PC-3 (cell line): ENCODE measurements around the gene USP8. TPM values are rescaled to one million over a fixed set of nuclear protein-coding genes. Genes with fewer than 3 reads are reported as not detected.
A peak's percentile ranks its signal among the peaks of the same experiment; 100 is the strongest.

Experiments
- ATAC-seq: fragments of 200-7000 bp; cut with Tn5 transposase; 2 replicates; pipeline ENCODE4 v1.9.1; 2020; ENCODE audit warnings: mild to moderate bottlenecking, moderate library complexity
- BruUV-seq: library from RNA; stranded (reverse); fragments of 400-500 nt; replicated peaks from 2 replicates; lab custom pipeline; 2021; lab: Mats Ljungman, UMichigan
- CTCF ChIA-PET: fragments of 300-600 bp; sonication (Branson Sonifier 250); formaldehyde crosslinking; loops from one replicate; lab custom pipeline; 2022; ENCODE audit warnings: antibody characterized with exemption; lab: Charles Lee
- POLR2A ChIA-PET: fragments of 300-600 bp; sonication (Branson Sonifier 250); formaldehyde crosslinking; loops from one replicate; lab custom pipeline; 2022; ENCODE audit warnings: antibody characterized with exemption; ENCODE audit not compliant: unreplicated experiment; lab: Charles Lee
- DNase-seq: peaks from one replicate; pipeline ENCODE4 v3.0.0-alpha.2; 2015
- H2AFZ ChIP-seq: fragments of 300-600 bp; sonication (generic); 2 replicates; pipeline ENCODE4 v1.6.0; 2016; ENCODE audit warnings: antibody characterized with exemption, low read length
- H3F3A ChIP-seq: fragments of 300-600 bp; sonication (generic); one replicate; pipeline ENCODE4 v1.6.0; 2017; ENCODE audit warnings: antibody characterized with exemption, low read length, control low read depth, mild to moderate bottlenecking; ENCODE audit not compliant: unreplicated experiment
- H3K27ac ChIP-seq: fragments of 300-600 bp; sonication (generic); 2 replicates; pipeline ENCODE4 v1.5.1; 2016; ENCODE audit warnings: mild to moderate bottlenecking, low read length
- H3K27me3 ChIP-seq: fragments of 300-600 bp; sonication (generic); 2 replicates; pipeline ENCODE4 v1.6.1; 2016; ENCODE audit warnings: low read length, mixed read lengths
- H3K36me3 ChIP-seq: fragments of 300-600 bp; sonication (generic); 2 replicates; pipeline ENCODE4 v1.6.1; 2016; ENCODE audit warnings: low read depth, mixed run types, low read length, mixed read lengths
- H3K4me1 ChIP-seq: fragments of 300-600 bp; sonication (generic); 2 replicates; pipeline ENCODE4 v1.5.1; 2016; ENCODE audit warnings: low read length; ENCODE audit not compliant: insufficient read depth
- H3K4me2 ChIP-seq: fragments of 300-600 bp; sonication (generic); 2 replicates; pipeline ENCODE4 v1.6.0; 2016; ENCODE audit warnings: low read length
- H3K4me3 ChIP-seq: fragments of 300-600 bp; sonication (generic); 2 replicates; pipeline ENCODE4 v1.5.1; 2016; ENCODE audit warnings: mild to moderate bottlenecking, low read length, mixed read lengths
- H3K79me2 ChIP-seq: fragments of 300-600 bp; sonication (generic); 2 replicates; pipeline ENCODE4 v1.6.1; 2017; ENCODE audit warnings: low read length, mixed read lengths
- H3K9ac ChIP-seq: fragments of 300-600 bp; sonication (generic); 2 replicates; pipeline ENCODE4 v1.6.0; 2016; ENCODE audit warnings: mild to moderate bottlenecking, low read length
- H3K9me2 ChIP-seq: fragments of 300-600 bp; sonication (generic); replicated peaks from 2 replicates; pipeline ENCODE4 v1.6.1; 2016; ENCODE audit warnings: mixed run types, low read length, mixed read lengths
- H3K9me3 ChIP-seq: fragments of 300-600 bp; sonication (generic); 2 replicates; pipeline ENCODE4 v1.6.1; 2016; ENCODE audit warnings: low read length, mixed read lengths
- H4K20me1 ChIP-seq: fragments of 300-600 bp; sonication (generic); 2 replicates; pipeline ENCODE4 v1.6.1; 2016; ENCODE audit warnings: low read length, mixed read lengths
- EZH2 ChIP-seq: fragments of 300-600 bp; sonication (generic); IDR thresholded peaks from one replicate; pipeline ENCODE4 v1.6.1; 2017; ENCODE audit warnings: antibody characterized with exemption, mild to moderate bottlenecking, low read length; ENCODE audit not compliant: unreplicated experiment
- EZH2phosphoT487 ChIP-seq: fragments of 300-600 bp; sonication (generic); IDR thresholded peaks from 2 replicates; pipeline ENCODE4 v1.6.1; 2018; ENCODE audit warnings: mild to moderate bottlenecking, antibody characterized with exemption, low read length, borderline replicate concordance
- intact Hi-C: fragments of 100-400 bp; cut with micrococcal nuclease; formaldehyde crosslinking; loops from 2 replicates; pipeline ENCODE4 v1.9.0; 2023
- total RNA-seq: library from RNA; depleted of rRNA; stranded (reverse); fragments of >200 nt; gene quantifications from 2 replicates; pipeline ENCODE4 v1.2.3, GENCODE V29; 2014
- TF ChIP-seq, protein P1 (sequence below): fragments of 300-600 bp; sonication (generic); conservative IDR thresholded peaks from 2 replicates; pipeline ENCODE4 v1.5.1; 2017; ENCODE audit warnings: antibody characterized with exemption, low read depth, mild to moderate bottlenecking, low read length

Gene USP8
- total RNA-seq, 1 experiment from 2014 or later, result 24.6 TPM

DNA sequence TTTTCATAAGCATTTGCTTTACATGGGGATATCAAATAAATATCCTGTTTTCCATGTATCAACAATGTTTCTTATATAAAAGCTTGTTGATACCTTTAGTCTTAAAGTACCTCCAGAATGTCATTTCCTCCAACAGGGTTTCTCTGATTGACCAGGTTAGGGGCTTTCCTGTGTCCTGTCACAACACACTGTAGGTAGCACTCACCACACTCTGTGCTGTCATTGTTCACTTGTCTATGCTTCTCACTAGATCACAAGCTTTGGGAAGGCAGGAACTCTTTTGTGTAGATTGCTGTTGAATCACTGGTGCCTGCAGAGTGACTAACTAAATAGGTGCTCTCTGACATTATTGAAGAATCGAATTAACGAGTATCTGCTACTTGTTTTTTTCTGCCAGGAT is 72.5 kb downstream of the USP8 start:
- TF ChIP-seq EZH2, result no peak
- TF ChIP-seq EZH2phosphoT487, result no peak
- TF ChIP-seq, protein P1, sequence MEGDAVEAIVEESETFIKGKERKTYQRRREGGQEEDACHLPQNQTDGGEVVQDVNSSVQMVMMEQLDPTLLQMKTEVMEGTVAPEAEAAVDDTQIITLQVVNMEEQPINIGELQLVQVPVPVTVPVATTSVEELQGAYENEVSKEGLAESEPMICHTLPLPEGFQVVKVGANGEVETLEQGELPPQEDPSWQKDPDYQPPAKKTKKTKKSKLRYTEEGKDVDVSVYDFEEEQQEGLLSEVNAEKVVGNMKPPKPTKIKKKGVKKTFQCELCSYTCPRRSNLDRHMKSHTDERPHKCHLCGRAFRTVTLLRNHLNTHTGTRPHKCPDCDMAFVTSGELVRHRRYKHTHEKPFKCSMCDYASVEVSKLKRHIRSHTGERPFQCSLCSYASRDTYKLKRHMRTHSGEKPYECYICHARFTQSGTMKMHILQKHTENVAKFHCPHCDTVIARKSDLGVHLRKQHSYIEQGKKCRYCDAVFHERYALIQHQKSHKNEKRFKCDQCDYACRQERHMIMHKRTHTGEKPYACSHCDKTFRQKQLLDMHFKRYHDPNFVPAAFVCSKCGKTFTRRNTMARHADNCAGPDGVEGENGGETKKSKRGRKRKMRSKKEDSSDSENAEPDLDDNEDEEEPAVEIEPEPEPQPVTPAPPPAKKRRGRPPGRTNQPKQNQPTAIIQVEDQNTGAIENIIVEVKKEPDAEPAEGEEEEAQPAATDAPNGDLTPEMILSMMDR, result no peak
- no peaks in the 10 kb centered on the region for H4K20me1 ChIP-seq
- no peaks in the 10 kb centered on the region for H3F3A ChIP-seq
- intact Hi-C loops, result no loop called here
- no peak overlapping the region for H3K4me3 ChIP-seq
- POLR2A ChIA-PET, result no interaction called here
- no peak overlapping the region for H2AFZ ChIP-seq
- H3K4me2 ChIP-seq, result no peak overlapping the region
- no peaks in the 10 kb centered on the region for H3K79me2 ChIP-seq
- ATAC-seq, result no peak
- H3K27me3 ChIP-seq, result no peaks in the 10 kb centered on the region
- H3K9me3 ChIP-seq, result no peaks in the 10 kb centered on the region
- H3K9me2 ChIP-seq, result no peaks in the 10 kb centered on the region
- no peak overlapping the region for H3K27ac ChIP-seq
- no TSS peak for BruUV-seq
- CTCF ChIA-PET, result interaction anchor here (0.7 kb wide), 1 partner anchor 623 kb away, joined by 3 read pairs; no protein-coding TSS in a partner anchor
- no peaks in the 10 kb centered on the region for H3K4me1 ChIP-seq
- H3K36me3 ChIP-seq, result peaks cover 40% of the 10 kb centered on the region
- no peak overlapping the region for H3K9ac ChIP-seq
- DNase-seq, result no peak

DNA sequence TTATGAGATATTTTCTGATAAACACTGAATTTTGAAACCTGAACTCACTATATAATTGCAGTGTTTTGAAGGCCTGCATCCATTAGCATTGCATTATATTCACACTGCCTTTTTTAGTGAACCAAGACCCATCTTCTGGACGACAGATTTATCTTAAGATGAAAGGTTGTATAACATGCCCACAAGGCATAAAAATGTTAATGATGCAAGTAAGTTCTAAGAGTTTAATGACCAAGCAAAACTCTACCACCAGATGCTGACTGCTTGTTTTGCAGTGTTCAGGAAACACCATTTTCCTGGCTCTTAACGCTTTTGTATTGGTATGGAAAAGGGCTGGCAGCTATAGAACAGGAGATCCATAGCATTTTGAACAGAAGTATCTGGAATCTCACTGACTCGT is 76.1 kb downstream of the USP8 start:
- POLR2A ChIA-PET, result no interaction called here
- Histone ChIP-seq H3K9me2 (no peaks in the 10 kb centered on the region), H3K4me2 (no peak overlapping the region), H3K4me3 (no peak overlapping the region), H3K79me2 (no peaks in the 10 kb centered on the region), H3K9ac (no peak overlapping the region), H3K9me3 (no peaks in the 10 kb centered on the region), H3K27me3 (no peaks in the 10 kb centered on the region), H4K20me1 (no peaks in the 10 kb centered on the region), H3K27ac (no peak overlapping the region), H3K4me1 (no peaks in the 10 kb centered on the region), H2AFZ (no peak overlapping the region), H3F3A (no peaks in the 10 kb centered on the region), H3K36me3 (peaks cover 25% of the 10 kb centered on the region)
- no TSS peak for BruUV-seq
- CTCF ChIA-PET, result no interaction called here
- ATAC-seq (no peak), DNase-seq (no peak)
- intact Hi-C loops, result loop anchor here (10.0 kb wide), 1 partner anchor 146 kb away; the partner anchor contains the start of gene GABPB1
- TF ChIP-seq, protein P1, result no peak
- no peak for TF ChIP-seq EZH2phosphoT487
- no peak for TF ChIP-seq EZH2

DNA sequence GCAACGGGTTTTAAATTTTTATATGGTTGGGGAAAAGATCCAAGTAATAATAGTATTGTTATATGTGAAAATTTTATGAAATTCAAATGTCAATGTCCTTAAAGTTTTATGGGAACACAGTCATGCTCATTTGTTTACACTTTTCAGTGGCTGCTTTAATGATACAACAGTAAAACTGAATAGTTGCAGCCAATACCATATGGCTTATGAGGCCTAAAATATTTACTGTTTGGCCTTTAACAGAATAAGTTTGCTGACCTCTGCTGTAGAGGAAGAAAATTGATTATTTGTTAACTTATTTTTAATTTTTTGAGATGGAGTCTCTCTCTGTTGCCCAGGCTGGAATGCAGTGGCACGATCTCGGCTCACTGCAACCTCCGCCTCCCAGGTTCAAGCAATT is 77.6 kb downstream of the USP8 start:
- Histone ChIP-seq H4K20me1 (no peaks in the 10 kb centered on the region), H3K4me2 (no peak overlapping the region), H3K79me2 (no peaks in the 10 kb centered on the region), H2AFZ (no peak overlapping the region), H3K9me3 (no peaks in the 10 kb centered on the region), H3F3A (no peaks in the 10 kb centered on the region), H3K27me3 (no peaks in the 10 kb centered on the region), H3K9me2 (no peaks in the 10 kb centered on the region), H3K27ac (no peak overlapping the region), H3K9ac (no peak overlapping the region), H3K4me1 (no peaks in the 10 kb centered on the region), H3K4me3 (no peak overlapping the region), H3K36me3 (peaks cover 16% of the 10 kb centered on the region; the same call in 1 of the 2 replicates)
- no TSS peak for BruUV-seq
- TF ChIP-seq EZH2phosphoT487, result no peak
- TF ChIP-seq, protein P1, result no peak
- no peak for TF ChIP-seq EZH2
- DNase-seq (peak; percentile 4), ATAC-seq (peak; percentile 92)
- POLR2A ChIA-PET, result interaction anchor here (0.6 kb wide), 1 partner anchor 148 kb away, joined by 10 read pairs; no protein-coding TSS in a partner anchor
- CTCF ChIA-PET, result no interaction called here
- intact Hi-C loops, result loop anchor here (10.0 kb wide), 1 partner anchor 147 kb away; the partner anchor contains the start of gene GABPB1
